ENCODE measurements around the gene KARS1. TPM values are rescaled to one million over a fixed set of nuclear protein-coding genes. Genes with fewer than 3 reads are reported as not detected.

The KARS1 gene
- total and polyA plus RNA-seq, 2 experiments from 2014 or later, result 106 to 132 TPM

DNA sequence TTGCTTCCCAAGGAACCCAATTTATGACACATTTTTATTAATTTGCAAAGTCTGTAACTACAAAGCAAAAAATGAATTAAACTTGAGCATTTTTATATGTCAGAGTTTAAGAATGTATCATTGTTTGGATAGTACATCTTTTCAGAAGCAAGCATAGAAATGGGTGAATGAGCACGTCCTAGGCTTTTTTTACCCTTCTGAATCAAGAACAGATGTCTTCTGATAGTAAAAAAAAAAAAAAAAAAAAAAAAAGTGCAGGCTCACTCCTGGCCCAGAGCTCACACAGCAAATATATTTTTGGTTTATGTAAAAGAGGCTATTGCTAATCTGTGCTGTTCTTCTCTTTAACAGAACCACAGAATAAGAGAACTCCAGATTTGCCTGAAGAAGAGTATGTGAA lies 6.5 kb upstream of the KARS1 start:
- H3K27ac ChIP-seq, result no peak overlapping the region
- H3K27me3 ChIP-seq, result no peaks in the 10 kb centered on the region
- H3K36me3 ChIP-seq, result peaks cover 43% of the 10 kb centered on the region
- H3K4me3 ChIP-seq, result no peak overlapping the region
- peaks cover 12% of the 10 kb centered on the region for H3K4me1 ChIP-seq (ENCODE audit: low read depth)
- DNase-seq (ENCODE audit: low read depth in 1 of 2, low spot score in 1 of 2), result no peak
- no peaks in the 10 kb centered on the region for H3K9me3 ChIP-seq (ENCODE audit: low read depth)
- TF ChIP-seq, protein P1, sequence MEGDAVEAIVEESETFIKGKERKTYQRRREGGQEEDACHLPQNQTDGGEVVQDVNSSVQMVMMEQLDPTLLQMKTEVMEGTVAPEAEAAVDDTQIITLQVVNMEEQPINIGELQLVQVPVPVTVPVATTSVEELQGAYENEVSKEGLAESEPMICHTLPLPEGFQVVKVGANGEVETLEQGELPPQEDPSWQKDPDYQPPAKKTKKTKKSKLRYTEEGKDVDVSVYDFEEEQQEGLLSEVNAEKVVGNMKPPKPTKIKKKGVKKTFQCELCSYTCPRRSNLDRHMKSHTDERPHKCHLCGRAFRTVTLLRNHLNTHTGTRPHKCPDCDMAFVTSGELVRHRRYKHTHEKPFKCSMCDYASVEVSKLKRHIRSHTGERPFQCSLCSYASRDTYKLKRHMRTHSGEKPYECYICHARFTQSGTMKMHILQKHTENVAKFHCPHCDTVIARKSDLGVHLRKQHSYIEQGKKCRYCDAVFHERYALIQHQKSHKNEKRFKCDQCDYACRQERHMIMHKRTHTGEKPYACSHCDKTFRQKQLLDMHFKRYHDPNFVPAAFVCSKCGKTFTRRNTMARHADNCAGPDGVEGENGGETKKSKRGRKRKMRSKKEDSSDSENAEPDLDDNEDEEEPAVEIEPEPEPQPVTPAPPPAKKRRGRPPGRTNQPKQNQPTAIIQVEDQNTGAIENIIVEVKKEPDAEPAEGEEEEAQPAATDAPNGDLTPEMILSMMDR (IDR thresholded peaks at IDR 0.05; ENCODE audit: low read depth, low read length), result no peak

DNA sequence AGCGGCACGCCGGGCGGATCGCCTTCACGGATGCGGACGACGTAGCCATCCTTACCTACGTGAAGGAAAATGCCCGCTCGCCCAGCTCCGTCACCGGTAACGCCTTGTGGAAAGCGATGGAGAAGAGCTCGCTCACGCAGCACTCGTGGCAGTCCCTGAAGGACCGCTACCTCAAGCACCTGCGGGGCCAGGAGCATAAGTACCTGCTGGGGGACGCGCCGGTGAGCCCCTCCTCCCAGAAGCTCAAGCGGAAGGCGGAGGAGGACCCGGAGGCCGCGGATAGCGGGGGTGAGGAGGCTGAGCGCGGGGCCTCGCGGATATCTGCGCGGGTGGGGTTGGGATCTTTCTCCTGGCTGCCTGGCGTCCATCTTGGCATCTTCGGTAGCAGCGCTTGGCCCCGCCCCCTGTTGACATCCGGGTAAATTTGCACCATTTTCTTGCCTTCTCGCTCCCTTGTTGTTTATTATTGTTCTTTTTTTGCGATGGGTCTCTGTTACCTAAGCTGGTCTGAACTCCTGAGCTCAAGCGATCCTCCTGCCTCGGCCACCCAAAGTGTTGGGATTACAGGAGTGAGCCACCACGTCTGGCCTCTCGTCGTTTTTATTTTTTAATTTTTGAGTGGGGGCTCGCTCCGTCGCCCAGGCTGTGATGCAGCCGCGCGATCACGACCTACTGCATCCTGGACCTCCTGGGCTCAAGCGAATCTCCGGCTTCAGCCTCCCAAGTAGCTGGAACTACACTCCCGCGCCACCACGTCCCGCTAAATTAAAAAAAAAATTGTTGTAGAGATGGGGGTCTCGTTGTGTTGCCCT lies 1.0 kb upstream of the KARS1 start:
- H3K27me3 ChIP-seq, result no peaks in the 10 kb centered on the region
- H3K9me3 ChIP-seq (ENCODE audit: low read depth), result no peaks in the 10 kb centered on the region
- peak overlapping the region; percentile 85 for H3K27ac ChIP-seq
- peaks cover 17% of the 10 kb centered on the region for H3K4me1 ChIP-seq (ENCODE audit: low read depth)
- TF ChIP-seq, protein P1 (IDR thresholded peaks at IDR 0.05; ENCODE audit: low read depth, low read length), result no peak
- H3K36me3 ChIP-seq, result peaks cover 12% of the 10 kb centered on the region
- DNase-seq (ENCODE audit: low read depth in 1 of 2, low spot score in 1 of 2), result peak; percentile 74 to 85
- peak overlapping the region; percentile 61 for H3K4me3 ChIP-seq

DNA sequence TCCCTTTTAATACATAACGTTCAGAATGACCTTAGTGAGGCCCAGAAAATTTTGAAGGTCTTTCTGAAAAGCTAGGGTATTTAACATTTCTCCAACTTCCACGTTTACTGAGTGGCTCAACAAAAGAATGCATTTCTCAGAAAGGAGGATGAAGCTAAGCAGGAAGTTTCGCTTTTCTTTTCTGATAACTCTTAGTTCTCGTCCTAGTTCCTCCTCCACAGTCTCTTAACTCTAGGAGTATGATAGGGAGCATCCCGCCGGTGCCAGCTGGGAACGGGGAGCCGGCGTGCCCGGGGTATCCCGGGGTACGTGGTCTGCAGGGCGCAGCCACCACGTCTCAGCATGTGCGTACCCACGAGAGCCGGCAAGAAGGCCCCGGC lies 363 bp downstream of the KARS1 start:
- TF ChIP-seq, protein P1 (IDR thresholded peaks at IDR 0.05; ENCODE audit: low read depth, low read length), result no peak
- Histone ChIP-seq H3K4me1 (ENCODE audit: low read depth) (peaks cover 17% of the 10 kb centered on the region), H3K4me3 (peak overlapping the region; percentile 61), H3K36me3 (peaks cover 12% of the 10 kb centered on the region), H3K27ac (peak overlapping the region; percentile 85), H3K9me3 (ENCODE audit: low read depth) (no peaks in the 10 kb centered on the region), H3K27me3 (no peaks in the 10 kb centered on the region)
- no peak for DNase-seq (ENCODE audit: low read depth in 1 of 2, low spot score in 1 of 2)

DNA sequence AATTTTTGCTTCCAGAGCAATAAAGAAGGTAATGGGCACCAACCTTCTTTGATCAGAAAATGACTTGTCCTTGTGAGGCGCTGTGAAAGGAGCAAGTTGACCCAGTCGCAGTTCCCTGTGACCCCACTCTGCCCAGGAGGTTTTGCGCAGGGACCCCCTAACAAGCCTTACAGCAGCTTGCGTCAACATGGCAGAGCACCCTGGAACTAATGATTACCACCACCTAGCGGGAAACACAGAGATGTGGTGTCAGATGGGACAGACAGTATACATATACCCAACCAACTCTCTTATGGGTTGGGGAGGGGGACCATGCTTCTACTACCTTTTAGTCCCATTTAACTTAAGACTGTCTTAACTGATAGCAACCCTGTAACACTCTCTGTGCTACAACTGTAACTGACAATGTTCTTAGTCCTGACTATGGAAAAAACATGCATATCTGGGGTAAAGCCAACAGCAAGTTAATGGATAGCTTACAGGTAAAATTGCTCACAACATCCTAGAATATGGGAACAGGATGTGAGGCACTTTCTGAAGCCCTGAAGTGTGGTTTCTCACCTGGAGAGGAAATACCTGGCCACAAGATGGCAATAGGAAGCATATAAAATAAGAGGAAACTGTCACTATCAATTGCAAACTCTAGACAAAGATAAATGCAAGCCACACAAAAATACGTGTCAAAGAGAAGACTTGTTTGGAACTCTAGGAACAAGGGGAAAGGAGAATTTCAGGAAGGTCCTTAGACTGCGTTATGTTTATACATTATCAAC lies 3.0 kb downstream of the KARS1 start:
- TF ChIP-seq, protein P1 (IDR thresholded peaks at IDR 0.05; ENCODE audit: low read depth, low read length), result no peak
- Histone ChIP-seq H3K4me3 (no peak overlapping the region), H3K9me3 (ENCODE audit: low read depth) (no peaks in the 10 kb centered on the region), H3K4me1 (ENCODE audit: low read depth) (peaks cover 4% of the 10 kb centered on the region), H3K27ac (no peak overlapping the region), H3K27me3 (no peaks in the 10 kb centered on the region), H3K36me3 (peaks cover 32% of the 10 kb centered on the region)
- no peak for DNase-seq (ENCODE audit: low read depth in 1 of 2, low spot score in 1 of 2)

DNA sequence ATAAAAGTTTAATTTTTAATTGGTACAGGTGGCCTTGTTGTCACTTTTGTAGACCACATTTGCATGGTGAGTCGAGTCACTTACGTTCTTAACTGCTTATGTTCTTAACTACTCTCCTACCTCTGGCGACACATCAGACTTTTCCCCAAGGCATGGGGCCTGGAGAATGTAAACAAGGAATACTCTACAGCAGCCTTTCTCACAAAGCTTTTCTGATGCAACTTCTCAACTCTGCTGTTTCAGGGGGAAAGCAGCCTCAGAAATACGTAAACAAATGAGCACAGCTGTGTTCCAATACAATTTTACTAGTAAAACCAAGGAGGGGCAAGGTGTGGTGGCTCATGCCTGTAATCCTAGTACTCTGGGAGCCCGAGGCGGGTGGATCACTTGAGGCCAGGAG lies 6.9 kb downstream of the KARS1 start:
- no peak overlapping the region for H3K4me3 ChIP-seq
- no peaks in the 10 kb centered on the region for H3K27me3 ChIP-seq
- no peaks in the 10 kb centered on the region for H3K4me1 ChIP-seq (ENCODE audit: low read depth)
- DNase-seq (ENCODE audit: low read depth in 1 of 2, low spot score in 1 of 2), result no peak
- TF ChIP-seq, protein P1 (IDR thresholded peaks at IDR 0.05; ENCODE audit: low read depth, low read length), result no peak
- no peaks in the 10 kb centered on the region for H3K9me3 ChIP-seq (ENCODE audit: low read depth)
- no peak overlapping the region for H3K27ac ChIP-seq
- H3K36me3 ChIP-seq, result peaks cover 41% of the 10 kb centered on the region

Data from cardiac muscle cell (in vitro differentiated cells and primary cell).